K562 (cell line): ENCODE data around the gene PRM2.

ENCODE experiments used
- DMBX1 ChIP-seq: fragments of 250-450 bp; sonication (Bioruptor Pico); IDR thresholded peaks from 2 replicates; pipeline ENCODE4 v1.8.0; 2022; ENCODE audit warnings: inconsistent platforms, mild to moderate bottlenecking, moderate library complexity, borderline replicate concordance
- ERF ChIP-seq: fragments of 450-650 bp; formaldehyde crosslinking; IDR thresholded peaks from 2 replicates; pipeline ENCODE4 v1.4.0; 2020; ENCODE audit warnings: mild to moderate bottlenecking, mixed read lengths
- EWSR1 ChIP-seq: fragments of 450-650 bp; IDR thresholded peaks from 2 replicates; pipeline ENCODE4 v1.6.1; 2018; ENCODE audit warnings: borderline replicate concordance, mild to moderate bottlenecking, low read depth, moderate library complexity; ENCODE audit not compliant: partially characterized antibody
- HMG20B ChIP-seq: fragments of 250-450 bp; sonication (Bioruptor Pico); IDR thresholded peaks from 2 replicates; pipeline ENCODE4 v1.5.0; 2021; ENCODE audit warnings: mild to moderate bottlenecking
- POLR2AphosphoS2 ChIP-seq: IDR thresholded peaks from 2 replicates; pipeline ENCODE4 v1.6.1; 2012; ENCODE audit warnings: low read length, improper control_type of control experiment
- ZNF354B ChIP-seq: fragments of 250-450 bp; sonication (Bioruptor Pico); IDR thresholded peaks from 2 replicates; pipeline ENCODE4 v1.4.0; 2020

DNA sequence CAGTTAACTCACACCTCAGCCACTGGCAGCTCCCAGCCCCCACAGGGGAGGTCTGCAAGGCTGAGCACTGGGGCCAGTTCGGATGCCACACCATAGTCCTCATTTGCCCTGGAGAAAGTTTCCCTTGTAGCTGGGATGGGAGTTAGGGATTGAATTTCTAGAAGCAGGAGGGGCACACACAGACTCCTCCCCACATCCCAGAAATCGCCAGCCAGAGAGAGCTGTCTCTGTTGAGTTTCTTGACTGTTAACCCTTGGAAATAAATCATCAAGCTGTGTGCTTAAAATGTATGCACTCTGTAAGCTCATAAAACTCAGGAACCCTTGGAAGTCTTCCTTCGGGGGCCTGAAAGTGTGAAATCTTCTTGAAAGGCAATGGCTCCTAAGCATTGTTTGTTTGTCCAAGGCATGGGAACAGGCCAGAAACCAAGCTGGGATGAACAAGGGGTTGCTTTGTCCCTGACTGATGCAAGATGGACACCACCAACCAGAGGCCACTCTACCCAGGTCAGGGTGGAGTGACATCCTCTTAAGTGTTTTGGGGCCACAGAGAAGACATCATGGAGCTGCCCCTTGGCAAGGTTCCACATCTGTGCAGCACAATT lies 2.5 kb downstream of the PRM2 start:
- TF ChIP-seq EWSR1 (no peak), ZNF354B (CRISPR knock-in tag) (no peak), DMBX1 (CRISPR knock-in tag) (no peak), HMG20B (CRISPR knock-in tag) (no peak), ERF (CRISPR knock-in tag) (no peak), POLR2AphosphoS2 (no peak)
